GM10847 (cell line): ENCODE results near the gene PTTG1.

Source experiments
- POLR2A ChIP-seq: IDR thresholded peaks from 2 replicates; pipeline ENCODE4 v1.6.1; 2011; ENCODE audit not compliant: insufficient read length; ENCODE audit errors: extremely low read depth

PTTG1 gene

DNA sequence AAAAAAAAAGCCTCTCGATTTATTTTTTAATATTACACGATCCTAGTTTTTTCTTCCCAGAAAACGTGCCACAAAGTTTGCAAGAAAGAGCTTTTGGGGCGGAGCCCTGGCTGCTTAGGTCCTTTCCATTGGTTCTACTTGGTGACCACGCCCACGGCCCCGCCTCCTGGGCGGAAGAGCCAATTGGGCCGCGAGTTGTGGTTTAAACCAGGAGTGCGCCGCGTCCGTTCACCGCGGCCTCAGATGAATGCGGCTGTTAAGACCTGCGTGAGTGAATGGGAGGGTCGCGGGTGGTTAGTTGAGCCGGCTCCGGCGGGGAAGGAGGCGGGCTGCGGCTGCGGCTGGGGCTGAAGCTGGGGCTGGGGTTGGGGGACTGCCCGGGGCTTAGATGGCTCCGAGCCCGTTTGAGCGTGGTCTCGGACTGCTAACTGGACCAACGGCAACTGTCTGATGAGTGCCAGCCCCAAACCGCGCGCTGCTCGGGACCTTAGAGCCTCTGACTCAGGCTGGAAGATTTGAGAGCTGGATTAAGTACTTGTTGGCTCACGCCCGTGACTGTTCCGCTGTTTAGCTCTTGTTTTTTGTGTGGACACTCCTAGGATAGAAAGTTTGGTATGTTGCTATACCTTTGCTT lies at the start of gene PTTG1:
Gene PTTG1, plus strand, starts transcription at position 231 of the 634 bp plus-strand sequence. CDS start 458 bp downstream, outside the sequence.
- TF ChIP-seq POLR2A: peak; percentile 84

DNA sequence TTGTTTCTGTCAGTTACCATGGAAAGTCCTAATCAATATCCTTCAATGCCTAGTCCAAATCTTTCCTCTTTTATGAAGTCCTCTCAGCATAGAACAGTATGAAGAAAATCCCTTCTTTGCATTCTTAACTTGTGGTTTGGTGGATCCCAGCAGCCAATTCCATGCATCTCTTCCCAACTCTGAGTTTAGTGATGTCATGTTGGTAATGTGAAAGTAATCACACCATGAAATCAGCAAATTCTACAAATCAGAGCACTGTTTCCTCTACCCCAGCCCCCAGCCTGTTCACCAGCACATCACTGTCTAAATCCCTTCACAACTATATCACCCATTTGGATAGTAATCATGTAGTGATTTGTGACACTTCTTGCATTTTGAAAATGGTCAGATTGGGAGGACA lies 46.5 kb upstream of the PTTG1 start:
- TF ChIP-seq POLR2A: no peak

DNA sequence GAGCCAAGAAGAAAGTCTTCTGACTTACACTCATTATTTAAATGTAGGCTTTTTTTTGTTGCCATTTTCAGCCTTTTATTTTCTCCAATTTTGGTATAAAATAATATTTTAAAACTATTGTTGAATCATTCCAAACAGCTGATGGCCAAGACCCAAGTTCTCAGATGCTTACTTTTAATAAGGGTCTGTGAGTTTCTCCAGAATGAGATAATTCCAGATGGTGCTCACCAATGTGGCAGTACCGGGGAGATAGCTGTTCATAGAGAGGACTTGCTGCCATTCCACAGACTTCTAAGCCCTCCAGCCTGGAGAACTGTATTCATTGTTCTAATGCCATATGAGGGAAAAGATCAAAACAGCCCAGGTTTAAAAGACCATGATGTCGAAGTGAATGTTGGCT lies 46.0 kb upstream of the PTTG1 start:
- no peak for TF ChIP-seq POLR2A

DNA sequence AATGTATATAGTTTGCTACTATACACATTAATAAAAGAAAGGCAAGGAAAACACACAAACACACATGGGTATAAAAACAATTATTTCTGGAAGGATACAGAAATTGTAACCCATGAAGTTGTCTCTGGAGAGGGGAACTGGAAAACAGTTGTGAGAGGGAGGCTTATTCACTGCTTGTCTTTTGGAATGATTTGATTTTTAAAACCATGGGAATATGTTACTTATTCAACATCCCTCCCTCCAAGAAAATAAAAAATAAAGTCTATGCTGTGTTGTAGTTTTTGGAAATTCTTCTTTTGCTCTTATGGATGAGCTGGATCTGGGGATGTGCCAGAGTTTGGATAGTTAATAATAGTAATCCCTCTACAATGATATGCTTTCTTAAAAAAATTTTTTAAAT lies 45.2 kb upstream of the PTTG1 start:
- no peak for TF ChIP-seq POLR2A

DNA sequence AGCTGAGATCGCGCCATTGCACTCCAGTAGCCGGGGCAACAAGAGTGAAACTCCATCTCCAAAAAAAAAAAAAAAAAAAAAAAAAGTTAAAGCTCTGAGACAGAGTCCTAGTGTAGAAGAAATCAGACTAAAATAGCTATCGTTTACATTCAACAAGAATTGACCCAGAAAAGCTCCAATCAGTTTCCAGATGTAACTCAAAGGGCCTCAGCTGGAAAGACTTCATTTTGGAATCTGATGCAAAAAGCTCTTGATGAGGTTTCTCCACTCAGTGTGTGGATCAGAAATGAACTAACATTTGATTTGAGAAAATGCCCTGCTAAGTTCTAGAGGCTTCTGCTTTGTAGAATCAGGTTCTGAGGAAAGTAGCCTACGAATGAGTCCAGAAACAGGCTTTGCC lies 44.0 kb upstream of the PTTG1 start:
- TF ChIP-seq POLR2A: no peak

- no peak for TF ChIP-seq POLR2A
These were observed 43.3 kb upstream of the PTTG1 start for GRCh38 chr5:160378330-160378729.

- TF ChIP-seq POLR2A: no peak
These were observed 42.1 kb upstream of the PTTG1 start for GRCh38 chr5:160379511-160379910.

DNA sequence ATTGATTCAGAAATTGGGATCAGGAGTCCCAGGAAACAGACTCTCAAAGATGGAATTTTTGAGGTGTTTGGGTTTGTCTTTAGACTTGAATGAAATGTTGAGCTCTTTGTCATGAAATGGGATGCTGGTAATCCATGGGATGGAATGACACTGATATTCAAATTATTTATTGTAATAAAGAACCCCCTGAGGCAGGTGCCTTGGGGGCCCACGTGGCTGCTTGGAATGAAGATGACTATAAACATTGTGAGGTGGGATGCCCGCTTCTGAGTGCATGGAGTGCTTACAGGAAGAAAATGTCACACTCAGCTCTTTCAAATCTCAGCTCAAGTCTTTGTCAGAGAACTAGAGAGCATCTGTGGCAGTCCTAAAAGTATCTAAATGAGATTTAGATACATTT lies 41.6 kb upstream of the PTTG1 start:
- TF ChIP-seq POLR2A: no peak

DNA sequence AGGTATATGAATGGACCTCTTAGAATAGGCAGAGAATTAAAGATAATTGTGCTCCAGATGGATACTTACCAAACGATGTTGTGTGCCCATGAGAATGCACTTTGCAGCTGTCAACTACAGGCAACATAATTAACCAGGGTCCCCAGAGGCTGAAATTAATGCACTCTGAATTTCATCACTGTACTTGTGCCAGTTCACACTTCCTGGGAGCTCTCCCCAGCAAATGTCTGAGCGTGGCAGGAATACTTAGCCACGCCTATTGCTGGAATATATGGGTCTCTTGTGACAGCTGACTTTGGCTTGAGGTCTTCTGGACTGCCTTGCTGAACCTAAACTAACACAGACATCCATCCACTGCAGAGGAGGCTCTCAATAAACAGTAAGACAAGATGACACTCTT lies 39.3 kb upstream of the PTTG1 start:
- no peak for TF ChIP-seq POLR2A

- TF ChIP-seq POLR2A: no peak
These were observed 37.0 kb upstream of the PTTG1 start for GRCh38 chr5:160384681-160385080.

GRCh38 chr5:160385496-160385895 lies 36.2 kb upstream of the PTTG1 start:
- TF ChIP-seq POLR2A: no peak

DNA sequence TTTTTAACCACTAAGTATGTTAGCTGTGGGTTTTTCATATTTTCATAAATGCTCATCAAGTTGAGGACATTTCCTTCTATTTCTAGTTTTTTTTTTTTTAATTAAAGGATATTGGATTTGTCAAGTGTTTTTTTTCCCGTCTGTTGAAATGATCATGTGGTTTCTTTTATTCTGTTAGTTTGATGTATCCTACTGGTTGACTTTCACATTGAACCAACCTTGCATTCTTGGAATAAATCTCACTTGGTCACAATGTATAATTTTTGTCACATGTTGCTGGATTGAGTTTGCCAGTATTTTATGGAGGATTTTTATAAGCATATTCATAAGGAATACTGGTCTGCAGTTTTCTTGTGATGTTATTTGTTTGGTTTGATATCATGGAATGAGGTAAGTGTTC lies 34.2 kb upstream of the PTTG1 start:
- TF ChIP-seq POLR2A: no peak

- no peak for TF ChIP-seq POLR2A
These were observed 30.6 kb upstream of the PTTG1 start for GRCh38 chr5:160390787-160391696.

DNA sequence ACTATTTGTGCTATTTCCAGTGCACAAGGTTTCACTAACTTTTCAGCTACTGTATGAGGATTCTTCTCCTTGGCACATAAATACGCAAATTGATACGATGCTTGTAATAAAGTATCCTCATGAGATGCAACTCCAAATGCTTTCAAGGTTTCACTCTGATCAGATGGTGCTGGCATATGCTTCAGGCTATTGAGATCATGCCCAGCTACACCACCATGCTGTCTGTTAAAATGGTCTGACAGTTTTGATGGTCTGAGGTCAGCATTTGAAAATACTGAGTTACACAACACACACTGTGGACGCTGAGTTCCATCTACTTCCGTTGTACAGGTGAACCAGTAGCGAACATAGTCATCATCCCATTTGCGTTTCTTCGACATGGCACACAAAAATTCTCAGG lies 26.5 kb upstream of the PTTG1 start:
- TF ChIP-seq POLR2A: no peak

GRCh38 chr5:160397492-160397891 lies 24.2 kb upstream of the PTTG1 start:
- TF ChIP-seq POLR2A: no peak

GRCh38 chr5:160398806-160399205 lies 22.8 kb upstream of the PTTG1 start:
- TF ChIP-seq POLR2A: no peak
